ENCODE measurements around the gene TOPAZ1.
"Not testable (repeated sequence)": the region's sequence is repeated elsewhere in the genome, so short reads cannot be mapped to it uniquely, and the experiment has no call there.

Gene TOPAZ1

DNA sequence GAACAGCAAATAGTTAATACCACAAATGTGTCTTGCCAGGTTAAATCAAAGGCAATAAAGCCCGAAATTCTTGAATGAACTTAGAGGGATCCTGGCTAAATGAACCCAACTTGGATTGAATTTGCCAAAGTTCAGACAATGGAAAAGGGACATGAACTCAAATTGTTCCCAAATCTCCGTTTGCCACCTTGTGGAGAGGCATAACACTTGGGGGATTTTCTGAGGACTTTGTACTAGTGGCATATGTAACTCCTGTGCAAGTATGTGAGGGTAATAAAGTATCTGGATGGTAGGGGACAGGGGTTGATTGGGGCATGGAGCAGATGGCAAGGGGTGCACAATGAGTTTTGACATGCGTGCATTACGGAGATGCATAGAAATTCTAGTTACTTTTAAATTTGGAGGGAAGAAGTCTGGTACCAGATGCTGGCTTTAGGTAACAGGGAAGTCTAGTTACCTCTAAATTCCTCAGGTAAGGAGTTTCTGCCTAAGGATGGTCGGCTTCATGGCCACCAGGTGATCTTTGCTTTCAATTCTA is 95.6 kb downstream of the TOPAZ1 start:
- no peak for DNase-seq

DNA sequence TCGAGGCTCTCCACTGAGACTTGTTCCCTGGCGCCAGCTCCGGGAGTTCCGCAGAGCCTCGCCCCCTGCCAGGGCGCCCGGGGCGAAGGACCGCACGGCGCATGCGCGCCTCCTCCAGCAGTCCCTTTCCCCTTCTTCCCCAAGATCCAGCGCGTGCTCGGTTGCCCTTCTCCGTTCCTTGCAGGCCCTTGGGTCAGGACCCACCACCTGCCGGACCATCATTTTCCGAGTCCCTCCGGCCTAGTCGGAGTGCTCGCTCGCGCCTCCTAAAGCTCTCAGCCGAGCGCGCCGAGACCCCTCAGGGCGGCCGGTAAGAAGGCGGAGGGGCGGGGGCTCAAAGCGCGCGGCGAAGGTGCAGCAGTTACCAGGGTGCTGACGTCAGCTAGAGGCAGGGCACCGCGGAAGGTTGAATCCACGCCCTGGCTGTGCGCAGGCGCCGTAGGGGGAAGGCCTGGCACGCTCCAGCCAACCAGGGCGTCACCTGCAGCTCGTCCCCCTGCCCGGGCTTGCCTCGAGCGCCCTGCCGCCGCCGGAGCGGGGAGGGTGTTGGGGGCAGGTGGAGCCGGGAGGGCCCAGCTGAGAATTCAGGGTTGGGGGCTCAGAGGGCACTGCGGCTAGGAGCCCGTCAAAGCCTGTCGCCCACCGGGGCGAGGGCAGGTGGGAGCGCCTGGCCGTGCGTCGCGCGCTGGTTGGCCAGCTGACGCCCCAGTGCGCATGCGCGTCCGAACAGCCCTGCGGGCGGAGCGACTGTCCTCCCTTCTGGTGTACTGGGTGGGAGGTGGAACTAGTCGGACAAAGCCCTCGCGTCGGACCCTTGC is 96.5 kb downstream of the TOPAZ1 start, which contains the start of gene TCAIM:
TSS of gene TCAIM (plus strand) at position 757 of the 818 bp plus-strand sequence. CDS start 16,017 bp downstream, outside the sequence.
- peak; percentile 95 for DNase-seq

DNA sequence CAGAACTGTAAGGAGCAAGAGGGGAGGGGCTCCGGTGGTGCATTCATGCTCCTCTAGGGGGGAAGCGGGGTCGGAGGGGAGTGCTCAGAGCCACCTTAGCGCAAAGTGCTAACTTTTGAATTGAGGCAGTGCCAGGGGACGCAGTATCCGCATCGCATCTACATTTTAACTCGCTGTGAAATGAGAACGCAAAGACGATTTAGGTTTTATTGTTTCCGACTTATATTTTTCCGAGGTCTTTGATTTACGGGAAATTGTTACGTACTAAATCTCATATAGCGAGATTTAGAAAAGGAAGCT is 97.1 kb downstream of the TOPAZ1 start:
- no peak for DNase-seq

DNA sequence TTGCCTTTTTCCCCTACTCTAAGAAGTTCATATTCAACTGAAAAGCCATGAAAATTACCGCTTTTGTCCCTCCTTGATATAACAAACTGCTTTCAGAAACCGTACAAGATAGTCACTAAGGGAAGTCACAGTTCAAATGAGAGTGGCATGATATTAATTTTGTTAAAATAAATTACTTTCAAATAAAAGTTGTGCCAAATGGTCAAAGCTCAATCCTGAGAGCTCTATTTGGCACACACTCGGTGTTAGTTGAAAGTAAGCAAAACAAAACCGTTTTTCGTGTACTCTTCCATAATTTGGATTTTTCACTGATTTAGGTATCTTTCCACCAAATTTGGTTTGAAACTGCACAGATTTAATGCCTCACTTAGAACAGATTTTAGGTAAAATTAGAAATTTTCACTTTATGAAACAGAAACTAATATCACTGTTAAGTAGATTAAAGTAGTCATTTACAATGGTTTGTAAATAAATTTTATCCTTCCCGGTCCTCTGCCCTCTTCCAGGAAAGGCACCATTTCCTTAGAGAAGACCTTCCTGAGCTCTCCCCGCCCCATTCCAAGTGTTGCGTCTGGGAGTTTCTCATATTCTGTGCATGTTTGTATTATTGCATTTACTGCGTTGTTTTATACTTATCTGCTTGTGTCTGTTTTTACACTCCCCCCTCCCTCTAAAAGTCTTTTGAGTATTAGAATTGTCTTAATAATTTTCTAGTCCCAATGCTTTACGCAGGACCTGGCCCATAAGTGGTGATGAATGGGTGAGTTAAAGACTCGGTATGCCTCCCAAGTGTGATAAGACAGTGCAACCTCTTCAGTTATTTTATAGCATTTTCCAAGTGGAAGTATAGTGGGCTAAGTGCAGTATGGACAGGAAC is 97.7 kb downstream of the TOPAZ1 start:
- DNase-seq = no peak

DNA sequence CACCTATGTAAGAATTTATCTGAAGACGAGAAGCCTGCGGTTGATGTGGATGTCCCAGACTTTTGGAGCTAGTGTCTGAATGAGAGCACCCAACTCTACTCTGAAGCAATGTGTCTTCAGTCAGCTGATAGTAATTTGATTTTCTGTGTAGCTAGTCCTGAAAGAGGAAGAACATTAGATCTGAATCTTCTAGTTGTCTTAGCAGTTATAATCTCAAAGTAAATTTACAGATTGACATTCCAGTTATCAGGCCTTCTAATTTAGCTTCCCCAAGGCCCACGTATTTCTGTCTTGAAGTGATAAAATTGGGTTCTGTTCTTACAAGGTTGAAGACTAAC is 98.3 kb downstream of the TOPAZ1 start:
- DNase-seq = no peak

DNA sequence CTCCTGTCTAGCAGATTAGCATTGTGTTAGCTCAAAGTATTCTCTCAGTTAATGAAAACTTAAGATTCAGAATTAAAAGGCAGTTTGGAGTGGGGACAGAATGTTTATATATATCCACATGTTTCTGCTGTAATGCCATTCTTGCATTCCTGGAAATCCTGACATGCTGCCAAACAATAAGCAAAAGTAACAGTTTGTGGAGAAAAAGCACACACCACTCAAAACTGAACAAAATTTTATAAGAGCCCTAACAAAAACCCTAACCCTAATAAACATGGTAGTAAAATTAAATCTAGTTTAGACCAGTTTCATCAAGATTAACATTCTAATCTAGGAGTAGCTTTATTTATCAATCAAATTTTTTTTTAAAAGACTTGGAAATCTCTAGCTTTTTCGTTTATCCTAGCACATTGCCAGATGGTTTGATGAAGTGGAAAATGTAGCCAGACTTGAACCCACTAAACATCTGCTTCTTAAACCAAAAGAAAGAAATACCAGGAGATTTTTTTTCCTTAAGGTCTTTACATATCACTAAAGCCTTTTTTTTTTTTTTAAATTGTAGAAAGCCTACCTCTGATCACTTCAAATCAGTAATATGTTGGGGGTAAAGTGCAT is 100.6 kb downstream of the TOPAZ1 start:
- DNase-seq = no peak

DNA sequence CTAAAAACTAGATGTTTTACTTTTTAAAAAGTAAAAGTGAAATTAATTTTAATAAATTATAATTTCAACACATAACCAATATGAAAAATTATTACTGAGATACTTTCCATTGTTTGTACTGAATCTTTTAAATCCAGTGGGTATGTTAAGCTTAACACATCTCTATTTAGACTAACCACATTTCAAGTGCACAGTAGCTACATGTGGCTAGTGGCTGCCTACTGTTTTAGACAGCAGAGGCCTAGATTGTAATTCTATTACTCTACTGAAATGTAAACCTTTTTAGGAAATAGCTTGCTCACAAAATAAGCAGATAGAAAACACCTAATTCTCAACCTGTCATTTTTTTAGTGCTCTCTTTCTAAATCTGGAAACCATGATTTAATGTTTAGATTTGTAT is 101.7 kb downstream of the TOPAZ1 start:
- no peak for DNase-seq

DNA sequence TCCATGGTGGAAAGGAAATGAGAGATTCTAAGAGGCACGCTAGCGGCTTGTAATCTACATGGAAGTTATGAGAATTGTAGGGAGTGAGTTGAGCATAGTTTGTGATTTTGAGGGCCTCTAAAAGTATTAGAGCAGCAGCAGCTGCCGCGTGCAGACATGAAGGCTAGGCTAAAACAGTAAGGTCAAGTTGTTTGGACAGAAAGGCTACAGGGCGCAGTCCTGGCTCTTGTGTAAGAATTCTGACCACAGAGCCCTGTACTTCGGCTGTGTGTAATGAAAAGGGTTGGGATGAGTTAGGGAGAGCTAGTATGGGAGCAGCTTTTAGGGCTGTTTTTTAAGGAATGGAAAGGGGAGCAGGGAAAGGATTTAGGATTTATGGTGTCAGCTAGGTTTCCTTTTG is 104.9 kb downstream of the TOPAZ1 start:
- DNase-seq = not testable (repeated sequence)

DNA sequence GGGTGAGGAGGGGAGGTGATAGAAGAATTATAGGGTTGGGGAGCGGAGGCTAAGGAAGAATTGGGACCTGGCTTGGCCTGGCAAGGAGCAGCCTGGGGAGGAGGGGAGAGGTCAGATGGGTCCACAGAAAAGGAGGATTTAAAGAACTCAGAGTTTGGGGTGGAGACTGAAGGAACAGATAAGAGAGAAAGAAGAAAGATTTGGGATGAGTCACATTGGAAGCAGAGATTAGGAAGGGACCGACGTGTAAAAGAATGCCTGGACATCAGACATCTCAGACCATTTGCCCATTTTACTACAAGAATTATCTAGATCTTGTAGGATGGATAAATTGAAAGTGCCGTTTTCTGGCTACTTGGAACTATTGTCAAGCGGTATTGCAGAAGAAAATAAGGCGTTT is 107.3 kb downstream of the TOPAZ1 start:
- no peak for DNase-seq

DNA sequence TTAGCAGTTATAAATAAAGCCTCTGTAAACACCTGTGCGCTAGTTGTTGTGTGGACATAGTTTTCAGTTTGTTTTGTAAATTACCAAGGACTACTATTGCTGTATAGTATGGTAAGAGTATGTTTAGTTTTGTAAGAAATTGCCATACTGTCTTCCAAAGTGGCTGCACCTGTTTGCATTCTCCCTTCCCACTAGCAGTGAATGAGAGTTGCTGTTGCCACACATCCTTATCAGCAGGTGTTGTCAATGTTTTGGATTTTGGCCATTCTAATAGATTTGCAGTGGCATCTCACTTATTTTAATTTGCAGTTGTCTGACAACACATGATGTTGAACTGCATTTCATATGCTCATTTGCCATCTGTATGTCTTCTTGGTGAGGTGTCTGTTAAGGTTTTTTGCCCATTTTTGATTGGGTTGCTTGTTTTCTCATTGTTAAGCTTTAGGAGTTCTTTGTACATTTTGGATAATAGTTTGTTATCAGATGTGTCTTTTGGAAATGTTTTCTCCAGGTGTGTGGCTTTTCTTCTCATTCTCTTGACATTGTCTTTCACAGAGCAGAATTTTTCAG is 111.8 kb downstream of the TOPAZ1 start:
- DNase-seq = no peak

DNA sequence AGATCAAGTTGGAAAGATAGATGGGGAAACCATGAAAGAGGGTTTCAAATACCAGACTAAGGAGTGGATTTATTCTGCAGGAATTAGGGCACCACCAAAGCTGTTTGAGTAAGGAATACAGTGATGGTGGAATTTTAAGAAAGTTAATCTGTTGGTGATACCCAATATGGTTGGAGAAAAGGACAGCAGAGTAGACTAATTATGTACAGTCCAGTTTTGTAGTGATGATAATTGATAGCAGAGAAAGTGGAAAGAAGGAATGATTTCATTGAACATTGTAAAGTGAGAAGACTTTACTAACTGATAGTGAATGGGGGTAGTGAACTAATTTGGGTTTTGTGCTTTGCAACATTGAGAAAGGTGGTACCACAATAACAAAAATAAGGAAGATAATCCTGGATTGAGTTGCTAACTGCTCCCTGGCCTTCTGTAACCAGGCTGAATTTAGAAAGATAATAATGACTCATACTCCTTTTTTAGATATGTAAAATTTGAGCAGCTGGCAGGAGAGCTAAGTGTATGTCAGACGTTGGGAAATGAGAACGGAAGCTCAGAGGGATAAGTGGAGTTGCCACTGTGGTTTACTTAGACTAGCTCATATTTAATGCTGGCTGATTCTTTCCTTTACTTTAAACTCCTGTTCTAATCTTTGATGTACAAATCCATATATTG is 113.8 kb downstream of the TOPAZ1 start:
- DNase-seq = no peak

DNA sequence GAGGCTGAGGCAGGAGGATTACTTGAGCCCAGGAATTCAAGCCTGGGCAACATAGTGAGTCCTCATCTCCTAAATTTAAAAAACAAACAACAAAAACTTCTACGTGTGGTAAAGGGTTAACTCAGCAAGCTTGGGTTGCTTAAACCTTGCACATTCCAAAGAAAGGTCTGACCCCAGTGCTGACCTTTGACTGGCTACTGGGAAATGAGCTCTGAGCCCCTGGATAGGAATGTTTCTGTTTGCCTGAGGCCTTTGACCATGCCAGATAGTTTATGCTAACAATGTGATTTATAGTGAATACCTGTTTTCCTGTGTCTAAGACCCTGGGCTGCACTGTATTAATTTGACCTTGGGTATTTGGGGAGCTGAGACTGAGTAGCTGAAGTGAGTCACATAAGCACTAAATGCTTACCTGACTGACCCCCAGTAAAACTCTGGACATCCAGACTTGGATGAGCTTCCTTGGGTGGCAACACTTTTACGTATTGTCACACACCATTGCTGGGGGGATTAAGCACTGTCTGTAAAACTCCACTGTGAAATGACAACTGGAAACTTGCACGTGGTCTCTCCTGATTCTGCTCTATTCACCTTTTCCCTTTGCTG is 117.6 kb downstream of the TOPAZ1 start:
- DNase-seq = no peak

DNA sequence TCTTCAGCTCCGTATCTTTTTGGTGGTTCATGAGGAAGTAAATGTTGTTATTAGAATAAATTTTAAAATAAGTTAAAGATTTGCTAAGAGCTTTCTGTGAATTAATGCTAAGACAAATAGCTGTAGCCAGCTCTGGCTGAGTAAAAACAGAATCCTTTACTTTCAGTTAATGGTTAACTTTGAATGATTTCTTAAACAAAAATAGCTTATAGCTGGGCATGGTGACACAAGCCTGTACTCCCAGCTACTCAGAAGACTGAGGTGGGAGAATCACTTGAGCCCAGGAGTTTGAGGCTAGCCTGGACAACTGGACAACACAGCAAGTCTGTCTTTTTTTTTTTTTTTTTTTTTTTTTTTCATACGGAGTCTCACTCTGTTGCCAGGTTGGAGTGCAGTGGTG is 121.9 kb downstream of the TOPAZ1 start:
- no peak for DNase-seq

DNA sequence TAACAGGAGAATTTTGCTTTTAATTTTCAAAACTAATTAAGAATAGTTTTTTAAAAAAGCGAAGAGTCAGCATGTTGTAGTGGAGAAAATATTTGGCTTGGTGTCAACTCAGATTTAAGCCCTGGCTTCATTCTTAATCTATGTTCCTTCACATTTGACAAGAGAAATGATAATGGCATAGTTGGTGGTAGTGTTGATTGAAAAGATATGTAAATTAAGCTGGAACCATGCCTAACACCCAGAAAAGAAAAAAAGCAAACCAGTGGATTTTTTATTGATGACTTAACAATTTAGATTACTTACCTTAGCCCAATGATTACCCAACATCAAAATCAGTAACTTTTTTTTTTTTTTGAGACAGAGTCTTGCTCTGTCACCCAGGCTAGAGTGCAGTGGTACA is 124.3 kb downstream of the TOPAZ1 start:
- DNase-seq = no peak

DNA sequence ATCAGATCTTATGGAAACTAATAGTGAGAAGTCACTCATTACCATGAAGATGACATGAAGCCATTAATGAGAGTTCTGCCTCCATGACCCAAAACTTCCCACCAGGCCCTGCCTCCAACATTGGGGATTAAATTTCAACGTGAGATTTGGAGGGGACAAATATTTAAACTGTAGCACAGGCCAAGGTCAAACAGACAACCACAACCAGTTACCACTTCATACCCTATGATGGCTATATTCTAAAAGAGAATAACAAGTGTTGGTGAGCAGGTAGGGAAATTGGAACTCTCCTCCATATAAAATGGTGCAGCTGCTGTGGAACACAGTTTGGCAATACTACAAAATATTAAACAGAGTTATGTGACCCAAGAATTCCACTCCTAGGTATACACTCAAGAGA is 133.8 kb downstream of the TOPAZ1 start:
- DNase-seq = no peak
